HG03442 (cell line): ENCODE data around the gene ACBD4.

Experiments used
- ATAC-seq: cut with Tn5 transposase; IDR thresholded peaks from one replicate; pipeline ENCODE4 v1.9.1; 2021; ENCODE audit warnings: mild to moderate bottlenecking, moderate library complexity; ENCODE audit not compliant: unreplicated experiment

ACBD4 gene

GRCh38 chr17:45177563-45177962 is 42.1 kb downstream of the ACBD4 start:
- no peak for ATAC-seq

- ATAC-seq, result no peak
Observed at GRCh38 chr17:45184144-45184543, 48.7 kb downstream of the ACBD4 start.

GRCh38 chr17:45186801-45187354 is 51.4 kb downstream of the ACBD4 start:
- no peak for ATAC-seq

- ATAC-seq, result no peak
Observed at GRCh38 chr17:45189009-45189408, 53.5 kb downstream of the ACBD4 start.

- ATAC-seq, result no peak
Observed at GRCh38 chr17:45190503-45191255, 55.2 kb downstream of the ACBD4 start.
